ENCODE results near the gene GLMP. TPM values are rescaled to one million over a fixed set of nuclear protein-coding genes. Genes with fewer than 3 reads are reported as not detected.
A peak's percentile ranks its signal among the peaks of the same experiment; 100 is the strongest.

GLMP gene
- total and polyA plus RNA-seq, 2 of the 13 experiments (the other 11 are each of a cell fraction or from before 2014, with no cell fraction given) = 44.6 to 75.8 TPM

GRCh38 chr1:156338180-156338976 is 42.9 kb upstream of the GLMP start, which contains the start of the genes CCT3 and TSACC (continued):
- TF ChIP-seq AKNA (CRISPR knock-in tag; IDR thresholded peaks at IDR 0.05; ENCODE audit: borderline replicate concordance) = no peak
- TF ChIP-seq ZMYM3 (CRISPR knock-in tag; IDR thresholded peaks at IDR 0.05) = no peak; the same call in 1 of the 2 replicates
- peak; percentile 95 for TF ChIP-seq ZNF574 (CRISPR knock-in tag; IDR thresholded peaks at IDR 0.05)
- peak; percentile 63; the same call in 1 of the 2 replicates for TF ChIP-seq NFATC3 (CRISPR knock-in tag; IDR thresholded peaks at IDR 0.05)
- peak; percentile 84; the same call in 1 of the 2 replicates for TF ChIP-seq ZNF337 (CRISPR knock-in tag; IDR thresholded peaks at IDR 0.05; ENCODE audit: borderline replicate concordance, low read depth)
- TF ChIP-seq ZFP91 (CRISPR knock-in tag; IDR thresholded peaks at IDR 0.05; ENCODE audit: borderline replicate concordance) = peak; percentile 68; the same call in 1 of the 2 replicates
- TF ChIP-seq RERE (CRISPR knock-in tag; IDR thresholded peaks at IDR 0.05; ENCODE audit: low read depth) = no peak
- TF ChIP-seq ZNF878 (CRISPR knock-in tag; IDR thresholded peaks at IDR 0.05) = no peak
- no peak for TF ChIP-seq BCL6 (CRISPR knock-in tag; IDR thresholded peaks at IDR 0.05)
- TF ChIP-seq ZBTB42 (CRISPR knock-in tag; IDR thresholded peaks at IDR 0.05) = no peak
- peak; percentile 73 for TF ChIP-seq KAT8 (CRISPR knock-in tag; IDR thresholded peaks at IDR 0.05)
- TF ChIP-seq HMGA1 (CRISPR knock-in tag; conservative IDR thresholded peaks at IDR 0.05) = no peak
